ENCODE data around the gene GGT5. TPM values are rescaled to one million over a fixed set of nuclear protein-coding genes. Genes with fewer than 3 reads are reported as not detected.
"Not testable (repeated sequence)": the region's sequence is repeated elsewhere in the genome, so short reads cannot be mapped to it uniquely, and the experiment has no call there.

The GGT5 gene
- total RNA-seq, 1 donor from 2014 or later = 12.2 TPM

DNA sequence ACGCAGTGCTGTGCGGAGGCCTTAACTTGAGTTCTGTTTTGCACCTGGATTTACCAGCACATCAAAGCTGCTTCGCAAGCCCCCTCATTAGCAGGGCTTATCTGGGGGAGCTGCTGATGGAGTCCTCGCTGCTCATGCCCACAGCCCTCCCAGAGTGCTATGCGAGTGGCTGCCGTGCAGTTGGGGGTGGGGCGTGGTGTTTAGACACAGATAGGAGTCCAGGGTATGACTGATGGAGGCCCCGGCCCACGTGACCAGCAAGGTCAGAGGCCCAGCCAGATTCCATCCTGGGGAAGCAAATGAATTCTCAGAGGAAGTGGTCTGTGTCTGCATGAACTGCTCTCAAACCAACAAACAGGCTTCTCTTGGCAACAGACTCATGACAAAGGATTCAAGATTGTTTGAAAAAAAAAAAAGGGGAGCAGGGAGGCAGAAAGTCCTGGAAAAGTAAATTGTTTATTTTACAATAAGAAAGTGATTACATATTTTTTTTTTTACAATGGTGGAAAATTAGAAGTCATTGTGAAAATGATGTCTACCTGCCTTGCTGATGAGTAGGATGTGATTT is 19.5 kb upstream of the GGT5 start:
- not testable (repeated sequence) for DNase-seq (ENCODE audit: low spot score)
- intact Hi-C loops (cut with DNase I) = loop anchor here (10.0 kb wide), 1 partner anchor 260 kb away; the partner anchor contains the start of gene GSTT4

- DNase-seq (ENCODE audit: low spot score) = not testable (repeated sequence)
- intact Hi-C loops (cut with DNase I) = loop anchor here (10.0 kb wide), 1 partner anchor 259 kb away; the partner anchor contains the start of gene GSTT4
These were observed 18.6 kb upstream of the GGT5 start for GRCh38 chr22:24263479-24263878.

DNA sequence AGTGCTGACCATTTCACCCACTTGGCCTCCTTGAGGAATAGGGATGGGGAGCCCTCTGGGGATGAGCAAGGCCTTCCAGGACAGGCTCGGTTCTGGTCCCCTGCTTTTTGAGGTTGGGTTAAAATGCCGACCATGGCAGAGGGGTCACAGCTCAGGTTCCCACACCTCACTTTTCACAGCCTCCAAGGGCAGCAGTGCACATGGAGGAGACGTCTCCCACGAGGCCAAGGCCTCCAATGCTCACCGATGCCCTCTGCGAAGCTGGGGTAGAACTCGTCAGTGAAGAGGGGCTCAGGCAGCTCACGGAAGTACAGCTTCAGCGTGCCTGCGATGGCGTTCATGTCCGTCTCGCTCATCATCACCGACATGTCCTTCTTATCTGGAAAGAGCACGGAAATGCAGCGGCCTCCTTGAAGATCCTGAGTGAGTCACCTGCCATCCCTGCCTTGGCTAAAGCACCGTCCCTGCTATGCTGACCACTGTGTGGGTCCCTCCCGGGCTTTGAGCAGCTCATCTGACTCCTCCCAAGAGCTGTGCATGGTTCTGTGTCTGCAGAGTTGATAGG is 17.4 kb upstream of the GGT5 start:
- DNase-seq (ENCODE audit: low spot score) = not testable (repeated sequence)
- intact Hi-C loops (cut with DNase I) = loop anchor here (10.0 kb wide), 1 partner anchor 257 kb away; the partner anchor contains the start of gene GSTT4

- peak; percentile 87 for DNase-seq (ENCODE audit: low spot score)
- intact Hi-C loops (cut with DNase I) = not testable (repeated sequence)
These were observed 14.6 kb upstream of the GGT5 start for GRCh38 chr22:24259459-24259858.

GRCh38 chr22:24256736-24257135 is 11.9 kb upstream of the GGT5 start:
- intact Hi-C loops (cut with DNase I) = not testable (repeated sequence)

GRCh38 chr22:24256136-24256535 is 11.3 kb upstream of the GGT5 start:
- intact Hi-C loops (cut with DNase I); DNase-seq (ENCODE audit: low spot score): not testable (repeated sequence)

More at GRCh38 chr22:24256736-24257135, 11.9 kb upstream of the GGT5 start:
- not testable (repeated sequence) for DNase-seq (ENCODE audit: low spot score)

GRCh38 chr22:24253126-24253525 is 8.2 kb upstream of the GGT5 start:
- DNase-seq (ENCODE audit: low spot score); intact Hi-C loops (cut with DNase I): not testable (repeated sequence)

- DNase-seq (ENCODE audit: low spot score); intact Hi-C loops (cut with DNase I): not testable (repeated sequence)
These were observed 6.4 kb upstream of the GGT5 start for GRCh38 chr22:24251286-24251685.

- DNase-seq (ENCODE audit: low spot score) = not testable (repeated sequence)
- intact Hi-C loops (cut with DNase I) = loop anchor here (5.0 to 10.0 kb wide), 2 partner anchors 42 to 145 kb away; no protein-coding TSS in a partner anchor
These were observed 4.5 kb upstream of the GGT5 start for GRCh38 chr22:24249413-24249812.

DNA sequence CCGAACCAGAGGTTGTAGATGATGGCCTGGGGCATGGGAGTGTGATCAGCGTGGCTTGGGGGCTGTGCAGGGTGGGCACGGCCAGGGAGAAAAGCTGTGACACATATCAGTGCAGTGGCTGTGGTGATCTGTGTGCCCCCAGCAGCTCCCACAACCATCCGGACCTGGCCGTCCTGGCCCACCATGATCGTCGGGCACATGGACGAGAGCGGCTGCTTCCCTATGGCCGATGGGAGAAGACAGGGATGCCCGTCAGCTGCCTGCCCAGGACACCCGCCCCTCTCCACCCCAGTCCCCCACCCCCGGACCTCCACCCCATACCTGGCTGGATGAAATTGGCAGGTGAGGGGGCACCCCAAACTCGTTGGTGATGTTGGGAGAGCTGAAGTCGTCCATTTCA is 3.7 kb upstream of the GGT5 start:
- DNase-seq (ENCODE audit: low spot score) = not testable (repeated sequence)
- intact Hi-C loops (cut with DNase I) = loop anchor here (5.0 to 10.0 kb wide), 2 partner anchors 41 to 144 kb away; no protein-coding TSS in a partner anchor

DNA sequence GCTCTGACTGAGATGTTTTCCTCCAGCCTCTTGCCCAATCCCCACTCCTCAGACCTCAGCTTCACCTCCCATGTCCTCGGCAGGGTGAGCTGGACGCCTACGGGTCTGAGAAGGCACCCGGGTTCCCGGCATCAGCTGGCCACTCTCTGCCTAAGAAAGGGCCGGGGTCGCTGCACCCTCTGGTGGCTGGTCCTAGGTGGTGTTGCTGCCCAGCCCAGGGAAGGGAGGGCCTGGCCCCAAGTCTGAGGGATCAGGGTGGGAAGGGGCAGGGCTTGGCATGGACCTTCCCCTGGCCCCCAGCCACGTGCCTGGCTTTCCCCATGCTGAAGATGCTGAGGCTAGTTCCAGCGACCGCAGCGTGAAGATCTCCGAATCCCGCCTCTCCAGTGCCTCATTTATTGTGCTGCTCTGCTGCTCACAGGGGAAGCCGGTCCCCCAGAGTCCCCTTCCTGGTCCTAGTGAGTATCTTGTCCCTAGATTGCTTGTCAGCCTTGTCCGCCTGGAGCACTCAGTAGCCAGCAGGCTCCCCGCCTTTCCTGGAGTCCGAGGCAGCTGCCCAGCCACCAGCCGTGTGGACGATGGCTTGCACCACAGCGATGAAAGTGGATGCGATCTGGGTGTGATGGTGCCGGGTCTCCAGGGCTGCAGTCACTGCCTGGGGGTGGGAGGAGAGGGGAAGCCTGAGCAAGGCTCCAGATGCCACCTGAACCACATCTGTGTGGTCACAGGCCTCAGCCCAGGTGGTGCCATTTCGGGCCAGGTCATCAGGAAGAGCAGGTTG is 2.9 kb upstream of the GGT5 start:
- intact Hi-C loops (cut with DNase I) = loop anchor here (2.0 to 10.0 kb wide), 3 partner anchors 40 to 143 kb away; no protein-coding TSS in a partner anchor
- DNase-seq (ENCODE audit: low spot score) = peak; percentile 93

- no peak for DNase-seq (ENCODE audit: low spot score)
- intact Hi-C loops (cut with DNase I) = loop anchor here (2.0 to 10.0 kb wide), 3 partner anchors 40 to 142 kb away; no protein-coding TSS in a partner anchor
These were observed 2.2 kb upstream of the GGT5 start for GRCh38 chr22:24247011-24247507.

GRCh38 chr22:24245584-24246561 is 991 bp upstream of the GGT5 start:
- intact Hi-C loops (cut with DNase I) = loop anchor here (2.0 to 10.0 kb wide), 3 partner anchors 39 to 141 kb away; no protein-coding TSS in a partner anchor

GRCh38 chr22:24244144-24244787 is 616 bp downstream of the GGT5 start:
- intact Hi-C loops (cut with DNase I) = loop anchor here (10.0 kb wide), 1 partner anchor 139 kb away; no protein-coding TSS in a partner anchor
- DNase-seq (ENCODE audit: low spot score) = no peak

More at GRCh38 chr22:24245584-24246561, 991 bp upstream of the GGT5 start:
- not testable (repeated sequence) for DNase-seq (ENCODE audit: low spot score)

- DNase-seq (ENCODE audit: low spot score) = not testable (repeated sequence)
- intact Hi-C loops (cut with DNase I) = loop anchor here (10.0 kb wide), 1 partner anchor 139 kb away; no protein-coding TSS in a partner anchor
These were observed 1.5 kb downstream of the GGT5 start for GRCh38 chr22:24243417-24243816.

DNA sequence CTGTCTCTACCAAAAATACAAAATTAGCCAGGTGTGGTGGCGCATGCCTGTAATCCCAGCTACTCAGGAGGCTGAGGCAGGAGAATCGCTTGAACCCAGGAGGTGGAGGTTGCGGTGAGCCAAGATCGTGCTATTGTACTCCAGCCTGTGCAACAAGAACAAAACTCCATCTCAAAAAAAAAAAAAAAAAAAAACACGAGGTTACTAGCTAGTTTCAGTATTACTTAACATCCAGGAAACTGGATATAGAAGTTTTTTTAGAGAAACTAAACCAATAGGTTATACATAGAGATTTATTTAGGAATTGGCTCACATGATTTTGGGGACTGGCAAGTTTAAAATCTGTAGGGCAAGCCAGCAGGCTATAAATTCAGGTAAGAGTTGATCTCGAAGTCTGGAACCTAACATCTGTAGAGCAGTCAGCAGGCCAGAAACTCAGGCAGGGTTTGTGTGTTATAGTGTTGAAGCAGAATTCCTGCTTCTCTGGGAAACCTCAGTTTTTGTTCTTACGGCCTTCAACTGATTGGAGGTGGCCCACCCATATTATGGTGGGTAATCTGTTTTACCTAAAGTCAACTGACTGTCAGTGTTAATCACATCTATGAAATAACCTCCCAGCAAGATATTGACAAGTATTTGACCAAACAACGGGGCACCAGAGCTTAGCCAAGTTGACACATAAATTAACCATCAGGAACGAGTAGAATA is 3.7 kb downstream of the GGT5 start:
- intact Hi-C loops (cut with DNase I) = loop anchor here (10.0 kb wide), 1 partner anchor 136 kb away; no protein-coding TSS in a partner anchor
- DNase-seq (ENCODE audit: low spot score) = not testable (repeated sequence)

DNA sequence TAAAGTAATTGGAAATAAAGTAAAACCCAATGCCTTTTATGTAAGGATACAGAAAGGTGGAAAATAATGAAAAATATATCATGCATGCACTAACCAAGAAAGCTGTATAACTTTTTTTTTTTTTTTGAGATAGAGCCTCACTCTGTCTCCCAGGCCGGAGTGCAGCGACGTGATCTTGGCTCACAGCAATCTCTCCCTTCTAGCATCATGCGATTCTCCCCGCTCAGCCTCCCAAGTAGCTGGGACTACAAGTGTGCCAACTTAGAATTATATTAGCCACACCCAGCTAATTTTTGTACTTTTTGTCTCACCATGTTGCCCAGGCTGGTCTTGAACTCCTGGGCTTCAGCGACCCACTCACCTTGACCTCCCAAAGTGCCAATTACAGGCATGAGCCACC is 4.5 kb downstream of the GGT5 start:
- intact Hi-C loops (cut with DNase I) = loop anchor here (10.0 kb wide), 1 partner anchor 136 kb away; no protein-coding TSS in a partner anchor
- no peak for DNase-seq (ENCODE audit: low spot score)

Measured in cardiac septum (tissue), 1 donor.